HepG2 (cell line): ENCODE data around the gene DMAC2L.

ENCODE experiments used
- CTCF ChIP-seq: sonication (generic); formaldehyde crosslinking; IDR thresholded peaks from 2 replicates; pipeline ENCODE4 v1.5.0; 2020; ENCODE audit warnings: mild to moderate bottlenecking, missing genetic modification reagents, moderate library complexity
- MTA1 ChIP-seq: sonication (generic); formaldehyde crosslinking; IDR thresholded peaks from 2 replicates; pipeline ENCODE4 v1.4.0; 2020; ENCODE audit warnings: missing genetic modification reagents, mild to moderate bottlenecking, borderline replicate concordance
- NFRKB ChIP-seq: fragments of 450-650 bp; IDR thresholded peaks from 2 replicates; pipeline ENCODE4 v1.6.1; 2017
- NKX3-1 ChIP-seq: sonication (generic); formaldehyde crosslinking; IDR thresholded peaks from 2 replicates; pipeline ENCODE4 v1.5.0; 2020; ENCODE audit warnings: missing genetic modification reagents
- RFX5 ChIP-seq: IDR thresholded peaks from 2 replicates; pipeline ENCODE4 v1.6.1; 2011; ENCODE audit warnings: low read depth, low read length, improper control_type of control experiment
- TCF7L2 ChIP-seq: IDR thresholded peaks from 2 replicates; pipeline ENCODE4 v1.6.1; 2011; ENCODE audit warnings: mild to moderate bottlenecking, low read depth, low read length, moderate library complexity
- ZNF556 ChIP-seq: sonication (generic); formaldehyde crosslinking; IDR thresholded peaks from 2 replicates; pipeline ENCODE4 v1.4.0; 2020; ENCODE audit warnings: mild to moderate bottlenecking, missing genetic modification reagents, borderline replicate concordance
- TF ChIP-seq, protein P1 (sequence below): IDR thresholded peaks from 2 replicates; pipeline ENCODE4 v1.6.1; 2016
- TF ChIP-seq, protein P2 (sequence below), 2 experiments: fragments of 450-650 bp in 1 of 2; sonication (generic) in 1 of 2; formaldehyde crosslinking in 1 of 2; IDR thresholded peaks; 2 replicates each; pipeline versions ENCODE4 v1.6.1 to v1.8.0; 2016 to 2022; ENCODE audit warnings: antibody characterized with exemption in 1 of 2, mild to moderate bottlenecking in 1 of 2, missing genetic modification reagents in 1 of 2

- TF ChIP-seq, protein P1, sequence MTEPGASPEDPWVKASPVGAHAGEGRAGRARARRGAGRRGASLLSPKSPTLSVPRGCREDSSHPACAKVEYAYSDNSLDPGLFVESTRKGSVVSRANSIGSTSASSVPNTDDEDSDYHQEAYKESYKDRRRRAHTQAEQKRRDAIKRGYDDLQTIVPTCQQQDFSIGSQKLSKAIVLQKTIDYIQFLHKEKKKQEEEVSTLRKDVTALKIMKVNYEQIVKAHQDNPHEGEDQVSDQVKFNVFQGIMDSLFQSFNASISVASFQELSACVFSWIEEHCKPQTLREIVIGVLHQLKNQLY (CRISPR knock-in tag) = no peak
- TF ChIP-seq TCF7L2 (no peak), CTCF (CRISPR knock-in tag) (no peak), MTA1 (no peak), NFRKB (no peak), RFX5 (no peak), NKX3-1 (CRISPR knock-in tag) (no peak), ZNF556 (CRISPR knock-in tag) (no peak)
- TF ChIP-seq, protein P2, sequence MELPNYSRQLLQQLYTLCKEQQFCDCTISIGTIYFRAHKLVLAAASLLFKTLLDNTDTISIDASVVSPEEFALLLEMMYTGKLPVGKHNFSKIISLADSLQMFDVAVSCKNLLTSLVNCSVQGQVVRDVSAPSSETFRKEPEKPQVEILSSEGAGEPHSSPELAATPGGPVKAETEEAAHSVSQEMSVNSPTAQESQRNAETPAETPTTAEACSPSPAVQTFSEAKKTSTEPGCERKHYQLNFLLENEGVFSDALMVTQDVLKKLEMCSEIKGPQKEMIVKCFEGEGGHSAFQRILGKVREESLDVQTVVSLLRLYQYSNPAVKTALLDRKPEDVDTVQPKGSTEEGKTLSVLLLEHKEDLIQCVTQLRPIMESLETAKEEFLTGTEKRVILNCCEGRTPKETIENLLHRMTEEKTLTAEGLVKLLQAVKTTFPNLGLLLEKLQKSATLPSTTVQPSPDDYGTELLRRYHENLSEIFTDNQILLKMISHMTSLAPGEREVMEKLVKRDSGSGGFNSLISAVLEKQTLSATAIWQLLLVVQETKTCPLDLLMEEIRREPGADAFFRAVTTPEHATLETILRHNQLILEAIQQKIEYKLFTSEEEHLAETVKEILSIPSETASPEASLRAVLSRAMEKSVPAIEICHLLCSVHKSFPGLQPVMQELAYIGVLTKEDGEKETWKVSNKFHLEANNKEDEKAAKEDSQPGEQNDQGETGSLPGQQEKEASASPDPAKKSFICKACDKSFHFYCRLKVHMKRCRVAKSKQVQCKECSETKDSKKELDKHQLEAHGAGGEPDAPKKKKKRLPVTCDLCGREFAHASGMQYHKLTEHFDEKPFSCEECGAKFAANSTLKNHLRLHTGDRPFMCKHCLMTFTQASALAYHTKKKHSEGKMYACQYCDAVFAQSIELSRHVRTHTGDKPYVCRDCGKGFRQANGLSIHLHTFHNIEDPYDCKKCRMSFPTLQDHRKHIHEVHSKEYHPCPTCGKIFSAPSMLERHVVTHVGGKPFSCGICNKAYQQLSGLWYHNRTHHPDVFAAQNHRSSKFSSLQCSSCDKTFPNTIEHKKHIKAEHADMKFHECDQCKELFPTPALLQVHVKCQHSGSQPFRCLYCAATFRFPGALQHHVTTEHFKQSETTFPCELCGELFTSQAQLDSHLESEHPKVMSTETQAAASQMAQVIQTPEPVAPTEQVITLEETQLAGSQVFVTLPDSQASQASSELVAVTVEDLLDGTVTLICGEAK (IDR thresholded peaks at IDR 0.05) = no peak
- TF ChIP-seq, protein P2 (CRISPR knock-in tag; IDR thresholded peaks at IDR 0.05) = no peak
Observed at GRCh38 chr14:50347521-50347920, 35.4 kb downstream of the DMAC2L start.
